ENCODE results near the gene EHBP1L1.

The EHBP1L1 gene

DNA sequence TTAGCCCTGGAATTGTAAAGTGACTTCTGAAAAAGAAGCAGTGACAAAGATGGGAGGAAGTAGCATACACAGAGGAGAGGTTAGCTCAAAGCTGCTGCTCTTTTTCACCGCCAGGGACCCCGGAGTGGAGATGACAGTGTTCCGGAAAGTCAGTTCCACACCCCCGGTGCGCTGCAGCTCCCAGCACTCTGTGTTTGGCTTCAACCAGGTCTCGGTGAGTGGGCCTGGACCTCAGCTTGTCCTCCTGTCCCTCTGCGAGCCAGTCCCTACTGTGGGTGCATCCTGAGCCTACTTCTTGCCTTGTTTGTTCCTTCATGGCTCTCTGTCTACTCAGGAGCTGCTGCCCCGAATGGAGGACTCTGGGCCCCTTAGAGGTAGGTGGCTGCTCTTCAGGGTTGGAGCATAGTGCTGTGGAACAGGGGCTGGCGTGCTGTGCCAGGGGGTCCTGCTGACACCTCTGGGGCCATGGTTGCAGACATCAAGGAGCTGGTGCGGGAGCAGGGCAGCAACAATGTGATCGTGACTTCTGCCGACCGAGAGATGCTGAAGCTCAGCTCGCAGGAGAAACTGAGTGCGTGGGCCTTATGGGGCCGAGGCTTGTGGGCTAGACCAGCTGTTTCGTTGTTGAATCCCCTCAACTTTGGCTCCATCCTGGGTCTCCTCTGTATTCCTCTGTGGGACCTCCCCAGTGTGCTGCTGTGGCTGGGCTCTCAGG, 41.4 kb downstream of the EHBP1L1 start:
- no peak for DNase-seq (ENCODE audit: low spot score)
- TF ChIP-seq, protein P1, sequence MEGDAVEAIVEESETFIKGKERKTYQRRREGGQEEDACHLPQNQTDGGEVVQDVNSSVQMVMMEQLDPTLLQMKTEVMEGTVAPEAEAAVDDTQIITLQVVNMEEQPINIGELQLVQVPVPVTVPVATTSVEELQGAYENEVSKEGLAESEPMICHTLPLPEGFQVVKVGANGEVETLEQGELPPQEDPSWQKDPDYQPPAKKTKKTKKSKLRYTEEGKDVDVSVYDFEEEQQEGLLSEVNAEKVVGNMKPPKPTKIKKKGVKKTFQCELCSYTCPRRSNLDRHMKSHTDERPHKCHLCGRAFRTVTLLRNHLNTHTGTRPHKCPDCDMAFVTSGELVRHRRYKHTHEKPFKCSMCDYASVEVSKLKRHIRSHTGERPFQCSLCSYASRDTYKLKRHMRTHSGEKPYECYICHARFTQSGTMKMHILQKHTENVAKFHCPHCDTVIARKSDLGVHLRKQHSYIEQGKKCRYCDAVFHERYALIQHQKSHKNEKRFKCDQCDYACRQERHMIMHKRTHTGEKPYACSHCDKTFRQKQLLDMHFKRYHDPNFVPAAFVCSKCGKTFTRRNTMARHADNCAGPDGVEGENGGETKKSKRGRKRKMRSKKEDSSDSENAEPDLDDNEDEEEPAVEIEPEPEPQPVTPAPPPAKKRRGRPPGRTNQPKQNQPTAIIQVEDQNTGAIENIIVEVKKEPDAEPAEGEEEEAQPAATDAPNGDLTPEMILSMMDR (IDR thresholded peaks at IDR 0.05; ENCODE audit: extremely low read depth, missing control alignments) = no peak

- TF ChIP-seq, protein P1 (IDR thresholded peaks at IDR 0.05; ENCODE audit: extremely low read depth, missing control alignments) = no peak
- DNase-seq (ENCODE audit: low spot score) = no peak
Observed at GRCh38 chr11:65617990-65618751, 42.3 kb downstream of the EHBP1L1 start.

DNA sequence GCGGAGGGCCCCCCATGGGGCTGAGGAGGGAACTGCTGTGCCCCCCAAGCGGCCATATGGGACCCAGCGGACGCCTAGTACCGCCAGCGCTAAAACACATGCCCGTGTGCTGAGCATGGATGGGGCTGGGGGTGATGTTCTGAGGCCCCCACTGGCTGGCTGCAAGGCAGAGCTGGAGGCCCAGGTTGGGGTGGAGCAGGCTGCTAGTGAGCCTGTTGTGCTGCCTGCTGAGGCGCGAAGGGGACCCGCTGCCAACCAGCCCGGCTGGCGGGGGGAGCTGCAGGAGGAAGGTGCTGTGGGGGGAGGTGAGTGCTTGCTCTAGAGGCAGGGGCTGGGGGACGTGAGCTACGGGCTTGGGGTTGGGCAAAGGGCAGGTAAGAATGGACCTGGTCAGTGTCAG, 42.9 kb downstream of the EHBP1L1 start:
- no peak for DNase-seq (ENCODE audit: low spot score)
- TF ChIP-seq, protein P1 (IDR thresholded peaks at IDR 0.05; ENCODE audit: extremely low read depth, missing control alignments) = no peak

- TF ChIP-seq, protein P1 (IDR thresholded peaks at IDR 0.05; ENCODE audit: extremely low read depth, missing control alignments) = no peak
- no peak for DNase-seq (ENCODE audit: low spot score)
Observed at GRCh38 chr11:65619281-65619928, 43.6 kb downstream of the EHBP1L1 start.

- TF ChIP-seq, protein P1 (IDR thresholded peaks at IDR 0.05; ENCODE audit: extremely low read depth, missing control alignments) = no peak
- no peak for DNase-seq (ENCODE audit: low spot score)
Observed at GRCh38 chr11:65620666-65621065, 44.8 kb downstream of the EHBP1L1 start.

DNA sequence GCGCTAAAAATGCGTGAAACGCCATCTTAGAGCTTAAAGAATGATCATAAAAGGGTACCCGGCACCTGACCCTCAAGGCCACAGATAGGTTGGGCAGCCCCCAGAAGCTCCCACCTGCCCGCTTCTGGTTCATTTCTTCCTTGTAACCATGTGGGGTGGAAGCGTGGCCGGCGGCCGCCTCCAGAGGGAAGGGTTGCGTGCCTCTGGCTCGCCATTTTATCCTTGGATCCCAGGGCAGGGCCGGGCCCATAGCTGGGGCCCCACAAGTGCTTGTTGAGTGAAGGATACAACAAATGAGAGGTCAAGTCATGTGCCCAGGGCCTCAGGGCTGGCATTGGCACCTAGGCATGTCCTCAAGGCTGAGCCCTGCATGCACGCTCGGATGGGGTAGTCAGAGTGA, 45.6 kb downstream of the EHBP1L1 start:
- DNase-seq (ENCODE audit: low spot score) = no peak

More for the DNA sequence above, 45.6 kb downstream of the EHBP1L1 start:
- TF ChIP-seq, protein P1 (IDR thresholded peaks at IDR 0.05; ENCODE audit: extremely low read depth, missing control alignments) = no peak
